GM12878 (cell line): Measurements from ENCODE around the gene STRA6. TPM values are rescaled to one million over a fixed set of nuclear protein-coding genes. Genes with fewer than 3 reads are reported as not detected.

Source experiments
- ATAC-seq: fragments of 200-7000 bp; cut with Tn5 transposase; 3 replicates; pipeline ENCODE4 v1.9.1; 2020; ENCODE audit warnings: mild to moderate bottlenecking, moderate library complexity
- BruUV-seq: library from RNA; stranded (reverse); fragments of 400-500 nt; replicated peaks from 2 replicates; lab custom pipeline; 2021; lab: Mats Ljungman, UMichigan
- CTCF ChIA-PET: fragments of 300-600 bp; sonication (Branson Sonifier 250); formaldehyde crosslinking; extraction: SDS; loops from one replicate; lab custom pipeline; 2021; ENCODE audit warnings: inconsistent platforms; lab: Yijun Ruan, JAX
- POLR2A ChIA-PET: fragments of 350-600 bp; formaldehyde crosslinking; extraction: SDS; loops from one replicate; lab custom pipeline; 2021; ENCODE audit warnings: inconsistent platforms; lab: Charles Lee
- RAD21 ChIA-PET: fragments of 300-600 bp; sonication (Branson Sonifier 250); formaldehyde crosslinking; loops from one replicate; lab custom pipeline; 2023; ENCODE audit warnings: antibody characterized with exemption; ENCODE audit not compliant: unreplicated experiment; lab: Charles Lee
- SMC1A ChIA-PET: fragments of 300-600 bp; sonication (Branson Sonifier 250); formaldehyde crosslinking; loops from one replicate; lab custom pipeline; 2023; ENCODE audit not compliant: unreplicated experiment, uncharacterized antibody; lab: Charles Lee
- DNase-seq: peaks from one replicate; pipeline ENCODE4 v3.0.0-alpha.2; 2011; ENCODE audit warnings: low read depth, low spot score
- FAIRE-seq: peaks from 3 replicates; lab custom pipeline; 2011; peaks lifted over from hg19 to GRCh38; lab: Jason Lieb, UNC
- H2AFZ ChIP-seq: 2 replicates; pipeline ENCODE4 v1.6.0; 2011; ENCODE audit warnings: low read depth, low read length, control low read depth; ENCODE audit not compliant: control insufficient read depth
- H3K27ac ChIP-seq: 2 replicates; pipeline ENCODE4 v1.5.1; 2011; ENCODE audit warnings: control low read depth; ENCODE audit not compliant: control insufficient read depth, insufficient read depth
- H3K27me3 ChIP-seq, 2 experiments: replicated peaks in 1 of 2; 2 replicates each; pipeline versions ENCODE4 v1.6.0 to v1.6.1; 2011; ENCODE audit warnings: low read length in 1 of 2; ENCODE audit not compliant: control insufficient read depth in 2 of 2, insufficient read depth in 2 of 2
- H3K36me3 ChIP-seq, 2 experiments: 2 replicates each; pipeline ENCODE4 v1.5.1; 2011; ENCODE audit warnings: low read length in 1 of 2; ENCODE audit not compliant: control insufficient read depth in 2 of 2, insufficient read depth in 2 of 2
- H3K4me1 ChIP-seq: 2 replicates; pipeline ENCODE4 v1.6.1; 2011; ENCODE audit warnings: mild to moderate bottlenecking, low read length, moderate library complexity, mixed read lengths; ENCODE audit not compliant: control insufficient read depth, insufficient read depth
- H3K4me2 ChIP-seq: 2 replicates; pipeline ENCODE4 v1.6.0; 2011; ENCODE audit warnings: control low read depth; ENCODE audit not compliant: control insufficient read depth, insufficient read depth
- H3K4me3 ChIP-seq: fragments of 200-600 bp; sonication (generic); 2 replicates; pipeline ENCODE4 v1.5.1; 2016
- H3K79me2 ChIP-seq: 2 replicates; pipeline ENCODE4 v1.6.0; 2011; ENCODE audit warnings: low read length; ENCODE audit not compliant: control insufficient read depth, insufficient read depth
- H3K9ac ChIP-seq: 2 replicates; pipeline ENCODE4 v1.8.0; 2011; ENCODE audit warnings: low read length, control low read depth, mixed read lengths; ENCODE audit not compliant: control insufficient read depth, insufficient read depth
- H3K9me3 ChIP-seq: replicated peaks from 3 replicates; pipeline ENCODE4 v1.5.1; 2011; ENCODE audit warnings: mild to moderate bottlenecking, low read length; ENCODE audit not compliant: control insufficient read depth, insufficient read depth
- H4K20me1 ChIP-seq: 2 replicates; pipeline ENCODE4 v1.6.0; 2011; ENCODE audit not compliant: control insufficient read depth, insufficient read depth
- BCL11A ChIP-seq: IDR thresholded peaks from 2 replicates; pipeline ENCODE4 v1.6.1; 2011; ENCODE audit warnings: low read depth, low read length
- CEBPB ChIP-seq, 2 experiments: fragments of 150-350 bp in 1 of 2; IDR thresholded peaks; 2 replicates each; pipeline ENCODE4 v1.6.1; 2012 to 2014; ENCODE audit warnings: low read depth in 2 of 2, low read length in 2 of 2, borderline replicate concordance in 1 of 2, inconsistent platforms in 1 of 2
- CHD1 ChIP-seq: IDR thresholded peaks from 2 replicates; pipeline ENCODE4 v1.6.1; 2012; ENCODE audit warnings: low read depth, low read length, improper control_type of control experiment
- DPF2 ChIP-seq: fragments of 450-650 bp; IDR thresholded peaks from 2 replicates; pipeline ENCODE4 v1.6.1; 2017; ENCODE audit warnings: mild to moderate bottlenecking
- FOS ChIP-seq: IDR thresholded peaks from 3 replicates; pipeline ENCODE4 v1.6.1; 2011; ENCODE audit warnings: borderline replicate concordance; ENCODE audit not compliant: insufficient read length; ENCODE audit errors: extremely low read depth
- MEF2A ChIP-seq: IDR thresholded peaks from 2 replicates; pipeline ENCODE4 v1.6.1; 2011; ENCODE audit warnings: low read depth, mild to moderate bottlenecking, low read length, moderate library complexity; ENCODE audit not compliant: insufficient read depth
- NR2F1 ChIP-seq: fragments of 450-650 bp; conservative IDR thresholded peaks from 2 replicates; pipeline ENCODE4 v1.6.1; 2017; ENCODE audit warnings: mild to moderate bottlenecking
- PBX3 ChIP-seq: IDR thresholded peaks from 2 replicates; pipeline ENCODE4 v1.6.1; 2011; ENCODE audit warnings: mild to moderate bottlenecking, low read depth, low read length, moderate library complexity; ENCODE audit not compliant: insufficient replicate concordance
- PKNOX1 ChIP-seq: fragments of 450-650 bp; IDR thresholded peaks from 2 replicates; pipeline ENCODE4 v1.6.1; 2016; ENCODE audit warnings: mild to moderate bottlenecking
- POLR2AphosphoS2 ChIP-seq: IDR thresholded peaks from 2 replicates; pipeline ENCODE4 v1.6.1; 2011; ENCODE audit warnings: low read depth, mild to moderate bottlenecking, low read length, improper control_type of control experiment, moderate library complexity
- PRDM15 ChIP-seq: fragments of 450-650 bp; formaldehyde crosslinking; IDR thresholded peaks from 2 replicates; pipeline ENCODE4 v1.4.0; 2020; ENCODE audit warnings: mild to moderate bottlenecking, moderate library complexity
- RAD21 ChIP-seq: IDR thresholded peaks from 2 replicates; pipeline ENCODE4 v1.6.1; 2011; ENCODE audit warnings: mild to moderate bottlenecking, low read depth, low read length, moderate library complexity; ENCODE audit not compliant: insufficient read depth
- SMC3 ChIP-seq: IDR thresholded peaks from 2 replicates; pipeline ENCODE4 v1.6.1; 2011; ENCODE audit warnings: low read length, improper control_type of control experiment, borderline replicate concordance
- SRF ChIP-seq, 2 experiments: IDR thresholded peaks; 2 replicates each; pipeline ENCODE4 v1.6.1; 2011; ENCODE audit warnings: low read depth in 2 of 2, low read length in 2 of 2, mild to moderate bottlenecking in 1 of 2, moderate library complexity in 1 of 2
- TAF1 ChIP-seq: IDR thresholded peaks from 2 replicates; pipeline ENCODE4 v1.6.1; 2011; ENCODE audit warnings: mild to moderate bottlenecking, low read depth, low read length, borderline replicate concordance
- USF1 ChIP-seq: IDR thresholded peaks from 2 replicates; pipeline ENCODE4 v1.6.1; 2011; ENCODE audit warnings: borderline replicate concordance, low read depth, mild to moderate bottlenecking, moderate library complexity, mixed read lengths, low read length; ENCODE audit not compliant: insufficient read depth; ENCODE audit errors: extremely low read length
- ZNF24 ChIP-seq: fragments of 450-650 bp; IDR thresholded peaks from 2 replicates; pipeline ENCODE4 v1.6.1; 2017; ENCODE audit warnings: antibody characterized with exemption, mild to moderate bottlenecking
- ZNF622 ChIP-seq: fragments of 450-650 bp; IDR thresholded peaks from 2 replicates; pipeline ENCODE4 v1.6.1; 2017; ENCODE audit warnings: mild to moderate bottlenecking, inconsistent platforms
- WGBS: methylation state at CpG from one replicate; pipeline ENCODE4 v1.1.6; 2016; ENCODE audit warnings: low lambda C conversion rate; ENCODE audit not compliant: insufficient replicate concordance, insufficient coverage; ENCODE audit errors: missing lambda C conversion rate; 5-methylcytosine and 5-hydroxymethylcytosine counted together
- in situ Hi-C: fragments of 300-500 bp; cut with MboI; formaldehyde crosslinking; loops from 9 replicates; pipeline ENCODE4 v1.14.3; 2018; ENCODE audit warnings: mixed read lengths
- intact Hi-C: fragments of 100-400 bp; cut with micrococcal nuclease; formaldehyde crosslinking; loops from one replicate; pipeline ENCODE4 v1.14.2; 2022; ENCODE audit not compliant: unreplicated experiment
- polyA plus RNA-seq, 11 experiments: library from polyadenylated mRNA; depleted of rRNA in 4 of 11; unstranded in 6 of 11; stranded (reverse) in 5 of 11; fragments of >200 nt; fragmentation: Nextera tagmentation in 4 of 11; fragmentation: Illumina TruSeq in 1 of 11; extraction: Ambion mirVana in 4 of 11; extraction: Trizol in 1 of 11; gene quantifications; 1 replicate in 1 of 11; 2 replicates in 10 of 11; pipeline versions ENCODE4 v1.2.1 to v1.2.3, GENCODE V29; 2011 to 2016; ENCODE audit warnings: inconsistent platforms in 2 of 11, missing spikeins in 2 of 11, low read depth in 1 of 11
- total RNA-seq, 4 experiments: library from RNA; depleted of rRNA in 3 of 4; stranded (reverse); fragments of >200 nt in 3 of 4; fragmentation: Illumina TruSeq in 1 of 4; extraction: Trizol in 1 of 4; gene quantifications; 2 replicates each; pipeline versions ENCODE4 v1.2.1 to v1.2.3, GENCODE V29; 2013 to 2021

The STRA6 gene
- total and polyA plus RNA-seq, 10 of the 15 experiments (the other 5 are each of a cell fraction or from before 2014, with no cell fraction given) = 0.31 to 10.8 (median 5.8) TPM

- CTCF ChIA-PET = no interaction called here
- peak overlapping the region; percentile 46; the same call in 1 of the 2 replicates for H3K9ac ChIP-seq
- WGBS = 27% methylated on average over 9 of the region's 9 CpGs
- peak overlapping the region; percentile 40; the same call in 1 of the 2 replicates for H2AFZ ChIP-seq
- FAIRE-seq = peak; percentile 75
- peak; percentile 44 for DNase-seq
- no peaks in the 10 kb centered on the region for H3K9me3 ChIP-seq
- H3K27me3 ChIP-seq = no peaks in the 10 kb centered on the region; a peak in 1 of 4 replicates
- peak overlapping the region; percentile 85 for H3K4me2 ChIP-seq
- peak; percentile 82 for ATAC-seq
- no peaks in the 10 kb centered on the region for H3K36me3 ChIP-seq
- H4K20me1 ChIP-seq = no peaks in the 10 kb centered on the region
- in situ Hi-C loops (no loop called here), intact Hi-C loops (no loop called here)
- SMC1A ChIA-PET = interaction anchor here (1.2 kb wide), 1 partner anchor 12 kb away, joined by 3 read pairs; no protein-coding TSS in a partner anchor
- no peaks in the 10 kb centered on the region for H3K79me2 ChIP-seq
- RAD21 ChIA-PET = no interaction called here
- H3K4me1 ChIP-seq = peaks cover 51% of the 10 kb centered on the region
- no TSS peak for BruUV-seq
- POLR2A ChIA-PET = interaction anchor here (0.6 kb wide), 1 partner anchor 657 kb away, joined by 4 read pairs; no protein-coding TSS in a partner anchor
- peak overlapping the region; percentile 57 for H3K27ac ChIP-seq
- H3K4me3 ChIP-seq = no peak overlapping the region
- TF ChIP-seq USF1 = no peak
- no peak for TF ChIP-seq SRF (IDR thresholded peaks at IDR 0.05; ENCODE audit: low read depth in 2 of 2, low read length in 2 of 2)
- no peak for TF ChIP-seq BCL11A
- no peak for TF ChIP-seq TAF1
- TF ChIP-seq PRDM15 (CRISPR knock-in tag) = no peak
- no peak for TF ChIP-seq ZNF622
- peak; percentile 3; the same call in 1 of the 2 replicates for TF ChIP-seq SMC3
- TF ChIP-seq FOS = no peak
- TF ChIP-seq CEBPB (IDR thresholded peaks at IDR 0.05; ENCODE audit: borderline replicate concordance in 1 of 2, low read depth in 2 of 2, low read length in 2 of 2) = no peak
- TF ChIP-seq PBX3 = no peak
- no peak for TF ChIP-seq POLR2AphosphoS2
- TF ChIP-seq DPF2 = no peak
- 0 out of 2 replicates have a peak, but pooled peaks have one; percentile 12 for TF ChIP-seq NR2F1
- TF ChIP-seq ZNF24 = no peak
- no peak for TF ChIP-seq CHD1
- no peak for TF ChIP-seq MEF2A
- peak; percentile 41 for TF ChIP-seq RAD21
- TF ChIP-seq PKNOX1 = peak; percentile 41; the same call in 1 of the 2 replicates
These were observed 9.9 kb upstream of the STRA6 start for GRCh38 chr15:74212494-74212893.
